ENCODE measurements around the gene ISM1.

The ISM1 gene

DNA sequence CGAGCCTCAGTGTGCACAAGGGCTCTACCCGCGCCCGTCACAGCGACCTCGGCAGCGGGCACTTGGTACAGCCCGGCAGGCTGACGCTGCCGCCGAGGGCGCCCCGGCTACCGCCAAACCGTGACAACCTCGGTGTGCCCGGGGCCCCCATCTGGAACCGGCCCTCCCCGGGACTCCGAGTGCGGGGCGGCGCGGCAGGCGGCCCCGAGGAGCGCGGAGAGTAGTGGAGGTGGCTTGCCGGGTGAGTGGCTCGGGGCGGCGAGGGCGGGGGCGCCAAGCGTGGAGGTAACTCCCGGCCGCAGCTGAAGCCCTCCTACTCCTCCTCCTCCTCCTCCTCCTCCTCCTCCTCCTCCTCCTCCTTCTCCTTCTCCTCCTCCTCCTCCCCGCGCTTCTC is at the start of gene ISM1:
Gene ISM1, plus strand, starts transcription at position 371 of the 394 bp plus-strand sequence. CDS start 503 bp downstream, outside the sequence.
- peak; percentile 47 to 56 for DNase-seq

DNA sequence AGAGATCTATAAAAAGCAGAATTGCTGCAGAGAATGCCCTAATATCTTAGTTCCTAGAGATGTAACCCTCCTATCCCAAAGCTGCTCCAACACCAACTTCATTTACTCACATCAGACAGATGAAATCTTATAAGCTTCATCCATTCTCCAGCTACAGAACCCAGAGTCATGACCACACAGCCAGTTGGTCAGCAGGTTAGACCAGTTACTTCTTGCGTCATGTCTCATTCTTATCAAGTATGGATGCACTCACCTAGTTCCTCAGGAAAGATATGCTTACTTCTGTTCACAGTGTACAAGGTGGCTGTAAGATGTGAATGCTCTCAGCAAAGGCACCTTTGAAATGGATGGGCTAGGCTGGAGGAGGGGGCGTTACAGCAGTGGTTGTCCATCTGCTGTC is 47.9 kb upstream of the ISM1 start:
- no peak for DNase-seq

DNA sequence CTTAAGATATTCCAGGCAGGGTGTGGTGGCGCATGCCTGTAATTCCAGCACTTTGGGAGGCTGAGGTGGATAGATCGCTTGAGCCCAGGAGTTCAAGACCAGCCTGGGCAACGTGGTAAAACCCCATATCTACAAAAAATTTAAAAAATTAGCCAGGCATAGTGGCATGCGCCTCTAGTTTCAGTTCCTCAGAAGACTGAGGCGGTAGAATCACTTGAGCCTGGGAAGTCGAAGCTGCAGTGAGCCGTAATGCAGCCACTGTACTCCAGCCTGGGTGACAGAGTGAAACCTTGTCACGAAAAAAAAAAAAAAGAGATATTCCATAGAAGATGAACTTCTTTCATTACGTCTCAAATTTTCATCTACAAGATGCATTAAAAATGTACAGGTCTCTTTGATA is 46.7 kb upstream of the ISM1 start:
- DNase-seq, result no peak

DNA sequence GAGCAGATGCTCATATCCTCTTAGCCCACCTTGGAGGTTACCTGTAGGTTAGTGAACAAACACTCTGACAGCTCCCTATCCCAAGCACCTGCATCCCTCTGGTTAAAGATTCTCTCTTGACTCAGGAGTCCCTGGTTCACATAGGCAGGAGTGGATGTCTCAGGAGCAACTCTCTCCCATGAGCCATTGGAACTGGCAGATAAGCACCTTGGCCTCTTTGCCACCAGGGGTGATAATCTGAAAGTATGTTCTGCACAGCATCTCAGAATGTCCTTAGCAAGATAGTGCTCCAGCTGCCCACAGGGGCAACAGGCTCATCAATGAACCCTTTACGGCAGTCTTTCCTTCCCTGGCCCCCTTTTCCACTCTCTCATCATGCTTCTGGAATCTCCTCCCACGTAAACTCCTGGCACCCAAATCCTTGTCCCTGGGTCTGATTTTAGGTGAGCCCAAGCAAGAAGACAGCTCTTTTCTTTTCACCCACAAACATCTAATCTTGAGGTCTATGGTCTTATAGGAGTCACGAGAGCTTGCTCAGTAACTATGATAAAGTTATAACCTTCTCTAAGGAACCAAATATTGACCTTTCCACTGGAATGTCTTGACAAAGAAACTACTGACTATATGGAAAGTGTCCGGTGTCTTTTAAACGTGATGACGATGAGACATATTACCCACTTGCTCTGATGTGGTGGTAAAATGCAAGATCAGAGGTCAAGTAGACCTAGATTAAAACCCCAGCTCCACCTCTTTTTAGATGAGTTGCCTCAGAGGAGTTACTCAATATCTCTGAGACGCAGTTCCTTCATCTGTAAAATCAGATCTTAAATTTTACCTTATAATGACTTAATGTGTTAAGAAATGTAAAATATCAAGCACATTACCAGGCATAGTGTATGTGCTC is 39.8 kb upstream of the ISM1 start:
- no peak for DNase-seq

DNA sequence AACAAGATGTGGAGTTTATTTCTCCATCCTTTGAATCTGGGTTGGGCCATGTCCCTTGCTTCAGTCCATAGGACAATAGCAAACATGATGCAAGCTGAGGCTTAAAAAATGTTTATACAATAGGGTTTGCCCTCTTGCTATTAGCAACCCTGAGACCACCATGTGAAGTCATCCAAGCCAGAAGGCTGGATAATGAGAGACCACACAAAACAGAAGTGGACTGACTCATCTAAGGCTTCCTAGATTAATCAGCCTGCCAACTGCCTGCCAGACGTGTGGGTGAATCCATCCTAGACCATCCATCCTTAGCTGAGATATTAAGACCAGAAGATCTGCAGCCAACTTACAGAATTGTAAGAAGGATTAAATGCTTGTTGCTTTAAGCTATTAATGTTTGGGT is 38.1 kb upstream of the ISM1 start:
- DNase-seq, result no peak

DNA sequence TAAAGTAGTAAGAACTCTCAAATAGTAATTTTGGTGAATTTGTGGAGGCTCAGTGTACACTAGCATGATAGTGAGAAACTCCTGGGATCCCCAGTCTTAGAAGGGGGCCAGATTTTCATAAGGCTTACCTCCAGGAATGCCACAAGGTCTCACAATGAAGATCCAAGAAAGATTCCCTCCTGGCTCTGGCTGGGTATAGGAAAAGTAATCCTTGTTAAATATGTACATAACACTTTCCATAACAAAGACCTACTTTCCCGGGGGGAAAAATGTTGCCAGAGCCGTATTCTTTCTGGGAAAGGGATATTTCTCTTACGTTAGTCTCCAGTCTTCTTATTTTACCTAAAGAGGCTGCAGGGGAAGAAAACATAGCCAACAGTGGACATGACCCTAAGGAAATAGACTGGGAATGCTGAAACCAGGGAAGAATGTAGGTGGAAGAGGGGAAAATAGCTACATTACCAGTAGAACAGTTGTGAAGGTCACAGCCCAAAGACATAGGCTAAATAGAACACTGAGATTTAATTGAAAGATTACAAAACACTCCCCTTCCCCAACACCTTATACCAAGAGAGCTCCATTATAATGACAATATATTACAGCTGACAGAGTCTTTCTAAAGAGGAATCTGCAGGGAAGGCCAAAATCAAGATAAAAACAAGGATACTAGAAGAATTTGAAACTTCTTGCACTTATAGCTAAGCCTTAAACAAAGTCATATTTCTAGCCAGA is 34.9 kb upstream of the ISM1 start:
- no peak for DNase-seq

DNA sequence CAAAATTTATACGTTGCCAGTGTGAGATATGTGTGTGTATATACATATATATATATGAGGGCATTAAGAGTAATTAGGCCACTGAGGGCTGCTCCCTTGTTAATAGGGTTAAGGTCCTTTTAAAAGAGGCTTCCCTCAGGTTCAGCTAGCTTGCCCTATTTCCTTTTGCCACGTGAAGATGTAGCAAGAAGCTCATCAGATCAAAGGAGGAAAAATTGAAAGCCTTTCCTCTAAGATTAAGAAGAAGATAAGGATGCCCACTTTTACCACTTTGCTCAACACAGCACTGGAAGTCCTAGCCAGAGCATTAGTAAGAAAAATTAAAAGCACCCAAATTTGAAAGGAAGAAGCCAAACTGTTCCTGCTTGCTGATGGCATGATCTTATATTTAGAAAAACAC is 33.2 kb upstream of the ISM1 start:
- no peak for DNase-seq

DNA sequence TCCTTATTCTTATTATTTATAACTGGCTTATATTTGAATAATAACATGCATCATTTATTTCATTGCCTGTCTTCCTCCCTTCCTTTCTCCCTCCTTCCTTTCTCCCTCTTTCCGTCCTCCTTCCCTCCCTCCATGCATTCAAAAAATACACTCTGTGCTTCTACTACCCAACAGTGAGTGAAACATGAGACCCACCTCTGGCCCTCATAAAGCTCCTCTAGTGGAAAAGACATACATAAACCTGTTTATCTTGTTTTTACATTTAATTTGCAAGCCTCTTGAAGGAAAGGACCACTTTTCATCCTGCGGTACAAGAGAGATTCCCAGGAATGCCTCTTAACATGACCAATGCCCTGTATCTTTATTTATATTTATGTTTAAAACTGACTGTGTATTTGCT is 21.8 kb upstream of the ISM1 start:
- DNase-seq, result no peak

DNA sequence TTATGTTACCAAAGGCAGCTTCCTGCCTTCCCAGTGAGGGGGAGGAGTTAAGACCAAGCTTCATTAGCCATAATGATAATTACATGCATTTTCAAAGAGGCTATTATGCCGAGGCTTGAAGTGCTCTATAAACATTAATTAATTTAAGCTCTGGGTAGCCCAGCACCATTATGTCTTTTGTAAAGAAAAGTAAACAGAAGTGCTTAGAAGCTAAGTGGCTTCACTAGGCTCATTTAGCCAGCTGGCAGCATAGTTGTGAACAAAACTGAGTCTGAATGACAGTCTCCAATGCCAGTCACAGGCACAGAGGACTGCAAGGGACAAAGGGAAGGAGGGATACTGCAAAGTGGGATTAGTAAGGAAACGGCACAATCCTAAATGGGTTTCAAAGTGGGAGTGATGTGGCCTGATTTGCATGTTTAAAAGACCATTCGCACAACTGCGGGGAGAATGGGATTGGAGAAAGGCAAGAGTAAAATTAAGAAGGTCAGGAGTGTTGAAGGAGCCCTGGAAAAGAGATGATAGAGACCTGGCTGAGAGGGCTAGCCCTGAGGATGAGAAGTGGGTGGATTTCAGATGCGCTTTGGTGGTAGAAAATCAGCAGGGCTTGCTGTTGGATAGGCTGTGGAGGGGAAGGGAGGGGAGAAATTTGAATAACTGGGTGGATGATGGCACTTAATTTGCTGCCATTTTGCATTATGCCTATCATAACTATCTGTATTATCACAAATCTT is 20.1 kb upstream of the ISM1 start:
- DNase-seq, result no peak

DNA sequence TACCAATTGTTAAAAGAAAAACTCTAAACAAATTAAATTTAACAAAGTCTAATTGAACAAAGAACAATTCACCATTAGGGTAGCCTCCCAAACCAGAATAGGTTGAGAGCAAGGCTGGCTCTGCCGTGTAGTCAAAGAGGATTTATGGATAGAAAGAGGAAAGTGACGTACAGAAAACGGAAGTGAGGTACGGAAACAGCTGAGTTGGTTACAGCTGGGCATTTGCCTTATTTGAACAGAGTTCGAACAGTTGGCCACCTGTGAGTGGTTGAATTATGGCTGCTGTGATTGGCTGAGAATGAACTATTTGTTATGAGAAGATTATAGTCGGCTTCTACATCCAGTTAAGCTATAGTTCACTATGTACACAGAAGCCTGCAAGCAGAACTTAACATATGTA is 18.5 kb upstream of the ISM1 start:
- no peak for DNase-seq

DNA sequence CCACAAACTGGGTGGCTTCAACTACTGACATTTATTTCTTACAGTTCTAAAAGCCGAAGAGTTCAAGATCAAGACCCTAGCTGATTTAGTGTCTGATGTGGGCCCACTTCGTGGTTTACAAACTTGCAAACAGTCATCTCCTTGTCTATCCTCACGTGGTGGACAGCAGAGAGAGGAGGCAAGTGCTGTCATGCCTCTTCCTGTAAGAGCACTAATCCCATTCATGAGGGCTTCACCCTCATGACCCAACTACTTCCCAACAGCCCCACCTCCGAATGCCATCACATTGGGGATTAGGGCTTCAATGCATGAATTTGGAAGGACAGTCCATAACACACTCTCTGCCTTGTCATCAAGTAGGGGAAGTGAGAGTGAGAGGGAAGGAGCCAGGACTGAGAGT is 15.6 kb upstream of the ISM1 start:
- DNase-seq, result no peak

DNA sequence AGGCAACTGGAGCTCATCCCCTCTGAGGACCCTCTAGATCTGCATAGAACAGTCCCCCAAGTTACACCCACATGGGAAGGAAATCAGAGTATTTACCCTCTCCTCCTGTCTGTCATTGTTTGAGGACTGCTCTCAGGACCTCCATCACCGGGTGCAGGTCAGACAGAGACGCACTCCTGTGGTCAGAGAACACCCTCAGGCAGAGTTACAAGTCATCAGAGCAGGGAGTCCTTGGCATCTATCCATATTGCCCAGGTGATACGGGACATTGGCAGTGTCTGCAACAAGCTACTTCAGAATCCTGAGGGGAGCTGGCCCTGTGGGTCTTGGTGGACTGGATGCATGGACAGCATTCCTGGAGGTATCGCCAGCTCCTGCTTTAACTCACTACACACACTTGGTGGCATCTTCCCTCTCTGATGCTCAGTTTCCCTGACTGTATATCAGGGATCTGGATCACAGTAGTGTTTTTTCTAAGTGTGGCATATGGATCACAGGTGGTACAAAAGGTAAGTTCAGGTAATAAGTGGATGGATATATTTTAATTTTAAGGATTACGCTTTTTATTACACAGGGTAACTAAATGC is 15.1 kb upstream of the ISM1 start:
- no peak for DNase-seq

DNA sequence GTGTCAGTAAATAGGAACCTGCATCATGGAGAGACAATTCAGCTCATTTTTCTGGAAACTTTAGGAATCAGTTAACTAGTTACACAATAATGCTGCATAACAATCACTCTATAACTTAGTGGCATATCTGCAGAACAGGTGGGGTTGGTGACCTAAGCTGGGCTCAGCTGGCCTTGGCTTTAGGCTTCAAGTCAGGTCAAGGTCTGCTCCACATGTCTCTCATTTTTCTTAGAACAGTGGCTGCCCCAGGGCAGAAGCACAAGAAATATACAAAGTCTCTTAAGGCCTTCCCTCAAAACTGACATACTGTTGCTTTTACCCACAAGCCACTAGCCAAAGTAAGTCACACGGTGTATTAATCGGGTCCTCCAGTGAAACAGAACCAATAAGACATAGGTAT is 14.1 kb upstream of the ISM1 start:
- DNase-seq, result no peak

DNA sequence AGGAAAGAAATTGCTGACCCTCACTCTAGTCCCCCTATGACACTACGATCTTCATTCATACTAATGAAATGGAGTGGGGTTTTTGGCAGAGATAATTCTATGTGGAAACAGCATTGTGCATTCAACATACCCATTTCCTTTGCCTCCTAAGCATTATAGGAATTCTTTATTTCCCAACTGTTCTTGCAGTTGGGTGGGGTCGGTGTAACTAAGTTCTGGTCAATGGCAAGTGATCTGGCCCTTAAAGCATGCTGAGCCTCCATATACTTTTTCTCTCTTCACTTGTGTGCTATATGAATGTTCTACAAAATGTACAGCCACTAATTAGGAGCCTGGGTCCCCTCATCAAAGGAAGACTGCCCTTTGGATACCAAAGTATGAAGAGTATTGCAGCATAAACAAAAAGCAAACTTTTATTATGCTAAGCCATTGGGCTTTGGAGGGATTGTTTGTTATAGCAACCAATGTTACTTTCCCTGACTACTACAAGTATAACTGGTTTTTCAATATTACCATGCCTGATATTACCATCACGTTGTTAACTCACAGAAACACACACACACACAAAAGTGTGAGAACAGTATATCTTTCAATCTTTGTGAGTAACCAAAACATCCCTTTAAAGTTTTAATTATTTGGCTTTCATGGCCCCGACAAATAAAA is 9.0 kb upstream of the ISM1 start:
- no peak for DNase-seq

DNA sequence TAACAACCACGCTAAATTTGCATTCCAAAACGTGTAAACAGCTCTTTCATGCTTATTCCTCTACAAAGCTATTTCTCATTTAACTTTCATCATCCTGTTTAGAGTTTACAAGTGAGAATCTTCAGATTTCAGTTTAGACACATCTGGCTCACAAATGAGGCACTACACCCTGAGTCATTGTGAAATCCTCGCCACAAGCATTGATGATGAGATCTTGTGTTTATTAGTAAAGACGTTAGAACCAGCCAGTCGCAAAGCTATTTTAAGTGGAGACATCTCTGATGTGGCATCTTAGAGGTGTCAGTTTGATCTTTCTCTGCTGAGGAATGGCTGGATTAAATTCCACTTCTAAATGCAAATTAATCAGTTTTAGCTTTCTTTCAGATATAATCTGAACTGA is 8.3 kb upstream of the ISM1 start:
- no peak for DNase-seq

DNA sequence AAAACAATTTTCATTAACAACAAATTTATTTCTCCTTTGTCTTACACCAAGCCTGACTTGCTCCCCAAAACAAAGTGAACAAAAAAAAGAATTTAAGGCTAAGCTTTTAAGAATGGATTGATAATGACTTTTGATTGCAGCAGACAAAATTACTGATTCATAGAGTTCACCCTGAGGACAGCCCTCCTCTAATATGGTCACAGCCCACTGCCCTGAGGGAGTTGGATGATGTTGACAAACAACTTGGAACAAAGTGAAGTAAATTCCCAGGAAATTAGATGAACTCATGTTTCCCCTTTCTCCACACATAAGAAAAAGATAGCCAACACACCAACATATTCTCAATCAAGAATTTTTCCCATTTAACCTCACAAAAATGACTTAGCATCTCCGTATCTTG is 7.7 kb upstream of the ISM1 start:
- no peak for DNase-seq

DNA sequence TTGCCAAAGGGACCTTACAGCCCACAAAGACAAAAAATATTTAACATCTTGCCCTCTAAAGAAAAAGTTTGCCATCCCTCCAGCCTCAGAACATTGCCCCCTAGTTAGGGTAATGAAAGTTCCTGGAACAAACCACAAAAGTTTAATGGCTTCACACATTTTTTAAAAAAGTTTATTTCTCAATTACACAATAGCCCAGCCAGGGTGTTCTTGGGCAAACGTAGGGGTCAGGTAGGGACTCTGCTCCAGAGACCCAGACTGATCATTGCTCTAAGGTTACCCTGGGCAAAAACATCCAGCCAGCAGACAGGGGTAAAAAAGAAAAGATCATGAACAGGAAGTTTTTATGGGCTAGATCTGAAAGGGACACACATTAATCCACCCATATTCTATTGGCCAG is 4.5 kb upstream of the ISM1 start:
- DNase-seq, result no peak

DNA sequence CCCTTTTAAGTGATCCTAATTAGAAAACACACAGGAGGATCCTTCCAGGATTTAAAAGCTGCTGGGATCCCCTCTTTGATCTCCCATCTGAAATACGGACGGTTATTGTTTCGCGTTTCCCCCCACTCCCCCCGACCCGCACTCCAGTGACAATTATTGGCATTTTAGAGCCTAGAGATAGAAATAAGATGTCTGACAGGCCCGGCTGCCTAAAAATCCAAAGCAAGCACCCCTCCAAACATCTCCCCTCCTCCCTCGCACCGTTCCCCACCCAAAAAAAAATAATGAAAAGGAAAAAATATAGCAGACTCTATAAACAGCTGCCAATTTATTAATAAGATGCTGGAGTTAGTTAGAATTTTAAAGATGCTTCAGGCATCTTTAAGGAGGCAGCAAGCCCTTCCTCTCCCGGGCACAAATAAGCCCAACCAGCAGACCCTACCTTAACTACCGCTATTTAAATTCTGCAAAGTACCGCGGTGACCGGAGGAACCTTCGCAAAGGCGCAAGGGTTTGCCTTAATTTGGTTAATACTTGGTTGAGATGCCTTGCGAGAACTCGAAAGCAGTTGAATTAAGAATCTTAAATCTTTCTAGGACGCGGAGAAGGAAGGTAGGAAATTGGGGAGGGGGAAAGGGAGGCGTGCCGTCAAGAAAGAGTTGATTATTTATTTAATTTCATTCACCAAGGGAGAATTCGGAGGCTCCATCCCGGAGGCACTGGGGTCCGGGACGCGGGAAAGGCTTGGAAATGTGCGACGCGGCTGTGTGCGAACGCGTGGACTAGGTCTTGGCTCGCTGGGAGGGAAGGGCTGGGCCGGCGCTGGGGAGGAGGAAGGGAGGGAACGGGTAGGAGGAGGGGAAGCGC is 1.5 kb upstream of the ISM1 start:
- no peak for DNase-seq

DNA sequence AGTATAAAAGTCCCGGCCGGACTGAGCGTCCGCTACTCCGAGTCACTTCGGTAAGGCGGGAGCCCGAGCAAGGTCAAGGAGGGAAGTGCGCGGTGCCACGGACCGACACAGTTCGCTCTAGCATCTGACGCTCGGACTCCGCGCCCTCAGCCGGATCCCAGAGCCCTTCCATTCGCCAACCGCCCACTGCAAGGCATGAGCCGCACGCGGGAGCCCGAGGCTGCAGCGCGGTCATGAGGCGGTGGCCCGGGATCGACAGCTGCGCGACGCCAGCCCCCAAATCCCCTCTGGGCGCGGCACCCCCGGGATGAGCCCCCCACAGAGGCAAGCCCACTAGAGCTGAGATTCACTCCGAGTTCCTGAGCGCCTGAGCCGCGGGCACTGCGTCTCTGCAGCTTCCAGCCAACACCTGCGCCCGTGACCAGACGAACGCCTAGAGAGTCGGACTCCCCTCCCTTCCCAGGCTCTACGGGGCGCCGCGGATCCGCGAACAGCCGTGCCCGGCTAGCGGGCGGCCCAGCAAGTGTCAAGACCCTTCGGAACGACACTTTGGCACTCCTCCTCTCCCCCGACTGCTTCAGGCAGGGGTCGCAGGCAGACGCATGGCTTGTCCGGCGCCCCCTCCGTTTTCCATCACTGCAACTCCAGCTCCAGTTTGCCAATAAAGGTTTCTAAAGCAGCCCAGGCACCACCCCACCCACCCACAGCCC is 725 bp upstream of the ISM1 start:
- DNase-seq, result peak; percentile 7 to 22

DNA sequence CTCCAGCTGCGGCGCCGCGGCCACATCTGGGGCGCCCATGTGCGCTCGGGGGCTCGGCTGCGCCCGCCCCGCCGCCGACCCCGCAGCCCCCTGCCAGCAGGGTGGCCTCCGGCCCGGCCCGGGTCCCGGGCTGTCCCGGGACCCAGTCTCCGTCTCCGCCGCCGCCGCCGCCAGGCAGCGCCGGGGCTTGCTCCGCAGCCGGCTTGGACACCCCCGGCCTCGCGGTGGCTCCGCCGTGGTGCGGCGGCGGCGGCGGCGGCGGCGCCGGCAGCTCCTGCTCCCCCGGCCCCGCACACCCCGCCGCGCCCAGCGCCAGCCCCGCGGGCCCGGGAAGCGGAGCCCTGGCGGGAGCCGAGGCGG is 219 bp downstream of the ISM1 start:
- no peak for DNase-seq

DNA sequence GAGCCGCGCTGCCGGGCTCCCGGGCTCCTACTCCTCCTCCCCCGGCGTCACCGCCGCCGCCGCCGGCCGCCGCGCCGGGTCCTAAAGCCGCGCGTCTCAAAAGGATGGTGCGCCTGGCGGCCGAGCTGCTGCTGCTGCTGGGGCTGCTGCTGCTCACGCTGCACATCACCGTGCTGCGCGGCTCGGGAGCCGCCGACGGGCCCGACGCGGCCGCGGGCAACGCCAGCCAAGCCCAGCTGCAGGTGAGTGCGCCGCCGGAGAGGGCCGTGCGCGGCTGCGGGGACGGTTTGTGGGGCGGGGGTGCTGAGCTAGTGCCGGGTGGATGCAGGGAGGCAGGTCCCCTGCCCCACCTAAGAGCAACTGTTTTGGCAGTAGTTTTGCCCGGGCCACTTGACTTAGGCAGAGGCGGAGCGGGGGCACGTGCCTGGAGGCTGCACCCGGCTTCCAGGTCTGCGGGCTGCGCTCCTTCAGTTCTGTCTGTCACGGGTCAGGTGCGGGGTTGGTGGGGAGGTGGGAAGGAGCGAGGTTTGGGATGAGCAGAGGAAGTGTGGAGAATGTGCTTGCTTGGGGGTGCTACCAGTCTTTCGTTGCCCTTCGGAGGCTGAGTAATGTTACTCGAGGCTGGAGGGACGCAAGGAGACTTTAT is 722 bp downstream of the ISM1 start:
- peak; percentile 61 to 64 for DNase-seq
